GM12891 (cell line): ENCODE measurements around the gene GNG10.

Experiments used
- DNase-seq: peaks from one replicate; pipeline ENCODE4 v3.0.0; 2011; ENCODE audit warnings: low spot score; ENCODE audit not compliant: insufficient read length
- FAIRE-seq: peaks from 2 replicates; lab custom pipeline; 2011; peaks lifted over from hg19 to GRCh38; lab: Jason Lieb, UNC
- PAX5 ChIP-seq: IDR thresholded peaks from 2 replicates; pipeline ENCODE4 v1.6.1; 2011; ENCODE audit warnings: low read length, moderate library complexity, mild to moderate bottlenecking; ENCODE audit not compliant: insufficient read depth, severe bottlenecking
- POLR2A ChIP-seq: IDR thresholded peaks from 2 replicates; pipeline ENCODE4 v1.6.1; 2011; ENCODE audit warnings: low read depth, low read length, control low read depth
- POLR2AphosphoS5 ChIP-seq: IDR thresholded peaks from 2 replicates; pipeline ENCODE4 v1.6.1; 2011; ENCODE audit warnings: low read depth, low read length, control low read depth
- POU2F2 ChIP-seq: IDR thresholded peaks from 2 replicates; pipeline ENCODE4 v1.6.1; 2011; ENCODE audit warnings: low read depth, mild to moderate bottlenecking, control low read depth, low read length, moderate library complexity
- SPI1 ChIP-seq: IDR thresholded peaks from 2 replicates; pipeline ENCODE4 v1.6.1; 2011; ENCODE audit warnings: low read depth, low read length, control low read depth
- TAF1 ChIP-seq: IDR thresholded peaks from 2 replicates; pipeline ENCODE4 v1.6.1; 2011; ENCODE audit warnings: low read depth, low read length, control low read depth

Gene GNG10

DNA sequence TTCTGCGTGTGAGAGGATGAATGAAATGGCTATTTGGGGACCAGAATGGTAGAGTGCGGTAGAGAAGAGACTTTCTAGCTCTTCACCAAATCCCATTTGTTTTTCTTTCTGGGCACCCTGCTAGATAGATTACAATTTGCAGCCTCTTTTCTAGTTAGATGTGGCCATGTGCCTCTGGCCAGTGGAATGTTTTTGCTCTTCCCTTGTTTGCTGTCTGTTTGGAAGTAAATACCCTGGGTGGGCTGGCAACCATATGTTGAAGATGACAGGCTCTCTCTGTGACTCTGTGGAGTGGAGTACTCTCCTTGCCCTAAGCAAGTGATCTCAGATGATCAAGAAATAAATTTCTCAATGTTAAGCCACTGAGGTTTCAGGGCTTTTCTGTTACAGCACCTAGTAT, 12.9 kb downstream of the GNG10 start:
- no peak for TF ChIP-seq SPI1
- no peak for TF ChIP-seq TAF1
- TF ChIP-seq POU2F2: no peak
- TF ChIP-seq POLR2A: no peak
- no peak for TF ChIP-seq PAX5
- TF ChIP-seq POLR2AphosphoS5: no peak
- FAIRE-seq (peak; percentile 5), DNase-seq (no peak)

DNA sequence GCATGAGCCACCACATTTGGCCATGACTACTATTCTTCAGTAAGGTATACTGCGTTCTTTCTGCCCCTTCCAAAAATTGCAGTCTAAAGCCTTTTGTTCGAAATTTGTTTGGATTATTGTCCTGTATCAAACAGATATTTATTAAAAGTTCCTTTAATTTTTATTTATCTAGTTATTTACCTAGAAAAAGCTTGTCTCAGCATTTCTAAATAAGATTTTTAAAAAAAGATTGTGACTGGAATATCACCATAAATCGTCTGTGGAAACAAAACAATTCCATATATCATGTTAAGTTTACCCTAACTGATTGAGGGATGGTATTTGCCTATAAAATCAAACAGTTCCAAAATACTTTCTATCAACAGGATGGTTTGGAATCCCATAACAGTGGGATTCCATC, 14.7 kb downstream of the GNG10 start:
- DNase-seq: no peak
- FAIRE-seq: no peak
- no peak for TF ChIP-seq POLR2AphosphoS5
- TF ChIP-seq TAF1: no peak
- no peak for TF ChIP-seq POLR2A
- TF ChIP-seq POU2F2: no peak
- no peak for TF ChIP-seq SPI1
- TF ChIP-seq PAX5: no peak

DNA sequence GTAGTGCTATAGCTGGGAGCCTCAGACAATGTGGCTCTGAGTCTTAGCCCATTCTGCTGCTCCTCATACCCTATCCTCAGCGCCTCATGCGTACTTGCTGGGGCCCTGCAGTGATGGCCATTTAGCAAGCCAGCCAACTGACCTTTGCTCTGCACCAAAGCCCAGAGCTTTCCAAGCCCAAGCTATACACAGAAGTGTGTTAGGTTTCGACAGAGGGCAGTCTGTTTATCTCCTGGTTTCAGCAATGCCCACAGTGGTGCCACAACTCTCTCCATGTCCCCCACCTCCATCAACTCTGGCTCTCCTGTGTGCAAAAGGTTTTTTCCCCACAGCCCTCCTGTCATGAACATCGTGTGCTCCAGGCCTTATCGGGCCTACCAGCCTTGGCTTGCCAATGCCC, 16.9 kb downstream of the GNG10 start:
- no peak for DNase-seq
- TF ChIP-seq PAX5 (no peak), POU2F2 (no peak), POLR2A (no peak), POLR2AphosphoS5 (no peak), SPI1 (no peak), TAF1 (no peak)
- no peak for FAIRE-seq

DNA sequence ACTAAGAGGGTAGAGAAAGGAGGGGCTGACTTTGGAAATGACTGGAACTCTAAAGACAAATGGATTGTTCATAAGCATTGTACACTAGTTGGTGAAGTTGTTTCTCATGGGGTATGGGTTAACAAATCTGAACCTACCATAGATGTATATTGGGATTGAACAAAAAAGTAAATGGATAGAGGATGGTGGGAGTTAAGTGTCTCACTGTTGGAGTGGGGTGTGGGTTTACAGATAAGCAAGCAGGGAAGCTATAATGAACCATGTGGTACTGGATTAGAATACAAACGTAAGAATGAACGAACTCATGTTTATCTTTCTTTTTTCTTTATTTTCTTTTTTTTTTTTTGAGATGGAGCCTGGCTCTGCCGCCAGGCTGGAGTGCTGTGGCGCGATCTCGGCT, 17.8 kb downstream of the GNG10 start:
- DNase-seq (no peak), FAIRE-seq (no peak)
- TF ChIP-seq SPI1 (no peak), POLR2AphosphoS5 (no peak), PAX5 (no peak), TAF1 (no peak), POLR2A (no peak), POU2F2 (no peak)

DNA sequence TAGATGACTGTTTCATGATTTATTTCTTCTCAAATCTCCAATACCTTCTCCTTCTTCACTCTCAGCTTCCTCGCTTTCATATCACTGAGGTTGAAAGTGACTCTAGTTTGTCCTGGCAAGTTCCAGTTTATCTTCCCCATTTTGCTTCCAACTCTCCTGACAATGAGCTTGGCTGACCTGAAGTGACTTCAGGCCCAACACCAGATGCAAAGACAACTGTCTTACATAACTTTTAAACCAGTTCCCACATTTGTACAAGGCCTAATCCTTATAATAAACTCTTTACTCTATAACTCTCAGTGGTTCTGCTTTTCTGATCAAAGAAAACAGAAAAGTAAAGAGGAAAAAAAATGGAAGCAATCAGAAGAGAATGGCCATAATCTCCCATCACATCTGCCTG, 22.0 kb downstream of the GNG10 start:
- no peak for DNase-seq

DNA sequence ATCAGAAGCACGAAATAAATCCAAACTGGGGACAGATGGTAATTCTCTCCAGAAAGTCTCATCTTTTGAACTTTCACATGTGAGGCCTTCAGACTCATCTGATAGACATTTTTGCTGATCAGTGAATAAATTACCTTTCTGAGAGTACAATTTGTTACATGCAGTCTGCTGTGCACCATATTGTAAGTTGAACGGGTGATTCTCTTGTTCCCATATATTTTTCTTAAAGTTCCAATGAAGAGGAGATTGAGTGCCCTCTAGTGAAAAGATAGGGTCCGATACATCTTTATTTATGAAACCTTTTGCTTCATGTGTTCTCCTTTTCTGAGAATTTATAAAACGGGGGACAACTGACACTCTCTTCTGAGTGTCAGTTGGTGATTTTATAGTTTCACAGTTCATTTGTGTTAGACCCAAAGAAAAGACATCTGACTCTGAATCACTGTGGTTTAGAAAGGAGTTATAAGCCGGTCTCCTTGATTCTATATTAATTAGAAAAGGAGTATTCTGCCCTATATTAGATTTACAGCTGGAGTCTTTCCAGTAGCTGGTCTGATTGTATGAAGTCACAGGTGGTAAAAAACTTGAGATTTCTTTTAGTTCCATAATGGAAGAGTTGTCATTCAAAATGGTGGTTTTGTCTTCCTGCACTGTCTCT, 30.4 kb downstream of the GNG10 start:
- DNase-seq: no peak
- FAIRE-seq: peak; percentile 61
- TF ChIP-seq TAF1 (no peak), PAX5 (no peak), POLR2AphosphoS5 (no peak), SPI1 (no peak), POU2F2 (no peak), POLR2A (no peak)

More for the DNA sequence above, 22.0 kb downstream of the GNG10 start:
- FAIRE-seq: no peak
- TF ChIP-seq POLR2AphosphoS5: no peak
- no peak for TF ChIP-seq PAX5
- TF ChIP-seq POU2F2: no peak
- TF ChIP-seq POLR2A: no peak
- TF ChIP-seq SPI1: no peak
- TF ChIP-seq TAF1: no peak

DNA sequence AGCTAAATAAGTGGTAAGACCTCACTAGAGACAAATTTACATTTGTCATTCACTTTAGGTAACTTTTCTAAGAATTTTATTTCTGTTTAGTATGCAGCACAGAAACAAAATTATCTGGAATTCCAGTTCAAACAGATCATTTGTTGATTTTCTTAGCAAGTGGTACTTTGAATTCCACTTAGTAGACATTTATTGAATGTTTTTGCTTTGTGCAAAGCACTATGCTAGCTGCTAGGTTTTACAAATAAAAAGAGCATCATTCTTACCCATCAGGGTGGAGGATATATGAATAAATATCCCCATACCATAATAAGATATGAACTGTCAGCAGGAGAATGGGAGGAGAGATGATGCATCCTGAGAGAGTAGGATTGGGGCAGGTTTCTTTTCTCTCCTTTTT, 35.4 kb downstream of the GNG10 start:
- no peak for FAIRE-seq
- no peak for TF ChIP-seq PAX5
- no peak for TF ChIP-seq POLR2A
- TF ChIP-seq SPI1: no peak
- TF ChIP-seq POLR2AphosphoS5: no peak
- TF ChIP-seq TAF1: no peak
- TF ChIP-seq POU2F2: no peak
- DNase-seq: no peak

DNA sequence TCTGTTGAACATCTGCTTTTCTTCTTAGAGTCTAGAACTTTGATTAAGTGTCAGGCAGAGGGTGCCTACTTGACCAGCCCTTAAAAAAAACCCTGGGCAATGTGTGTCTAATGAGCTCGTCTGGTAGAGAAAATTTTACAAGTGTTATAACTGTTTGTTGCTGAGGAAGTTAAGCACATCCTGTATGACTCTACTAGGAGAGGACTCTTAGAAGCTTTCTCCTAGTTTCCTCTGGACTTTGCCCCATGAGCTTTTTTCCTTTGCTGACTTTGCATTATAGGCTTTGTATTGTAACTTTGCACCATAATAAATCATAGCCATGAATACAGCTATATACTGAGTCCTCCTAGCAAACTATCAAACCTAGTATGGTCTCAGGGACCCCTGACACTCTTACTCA, 39.4 kb downstream of the GNG10 start:
- no peak for TF ChIP-seq POU2F2
- no peak for TF ChIP-seq POLR2AphosphoS5
- TF ChIP-seq POLR2A: no peak
- TF ChIP-seq PAX5: no peak
- TF ChIP-seq SPI1: no peak
- no peak for TF ChIP-seq TAF1
- FAIRE-seq: no peak
- no peak for DNase-seq

DNA sequence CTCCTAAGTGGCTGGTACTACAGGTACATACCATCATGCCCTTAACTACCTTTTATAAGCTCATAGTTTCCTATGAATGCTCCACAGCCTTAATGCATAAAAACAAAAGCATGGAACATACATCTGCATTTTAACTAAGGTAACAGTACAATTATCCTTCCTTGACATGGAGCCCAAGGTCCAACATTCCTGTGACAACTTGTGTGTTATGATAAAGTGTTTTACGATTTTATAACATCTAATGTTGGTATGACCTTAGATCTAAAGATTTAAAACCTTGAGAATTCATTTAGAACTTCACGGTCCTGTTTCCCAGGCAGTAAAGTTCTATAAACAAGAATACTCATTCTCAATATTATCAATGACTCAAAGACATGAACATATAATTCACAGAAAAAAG, 43.1 kb downstream of the GNG10 start:
- no peak for DNase-seq
- no peak for TF ChIP-seq PAX5
- peak; percentile 43 for FAIRE-seq

DNA sequence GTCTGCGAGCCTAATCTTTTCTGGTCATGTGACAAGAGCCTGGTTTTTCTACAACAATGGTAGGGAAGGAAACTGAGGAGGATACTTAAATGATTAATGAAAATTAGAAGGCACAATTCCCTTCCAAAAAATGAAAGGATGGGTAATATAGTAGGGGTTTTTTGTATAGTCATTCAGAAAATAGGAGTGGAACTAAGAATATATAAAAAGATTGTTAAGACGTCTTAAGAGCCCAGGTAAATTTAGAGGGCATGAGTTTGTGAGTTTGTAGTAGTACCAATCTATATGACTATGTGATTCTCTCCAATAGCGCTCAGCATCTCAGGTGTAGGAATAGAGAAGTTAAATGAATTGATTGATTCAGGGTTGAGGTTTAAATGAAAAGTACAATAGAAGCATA, 50.1 kb downstream of the GNG10 start:
- TF ChIP-seq PAX5: no peak
- no peak for TF ChIP-seq POU2F2
- no peak for TF ChIP-seq SPI1
- no peak for TF ChIP-seq TAF1
- no peak for TF ChIP-seq POLR2A
- TF ChIP-seq POLR2AphosphoS5: no peak
- FAIRE-seq: no peak
- DNase-seq: no peak
